HepG2 (cell line): ENCODE measurements around the gene EXTL1. TPM values are rescaled to one million over a fixed set of nuclear protein-coding genes. Genes with fewer than 3 reads are reported as not detected.
A peak's percentile ranks its signal among the peaks of the same experiment; 100 is the strongest.

ENCODE experiments used
- ARNTL ChIP-seq: sonication (generic); formaldehyde crosslinking; IDR thresholded peaks from 2 replicates; pipeline ENCODE4 v1.4.0; 2020; ENCODE audit warnings: mild to moderate bottlenecking, missing genetic modification reagents
- DPF2 ChIP-seq: sonication (generic); formaldehyde crosslinking; IDR thresholded peaks from 2 replicates; pipeline ENCODE4 v1.4.0; 2020; ENCODE audit warnings: mild to moderate bottlenecking, low read depth, missing genetic modification reagents, borderline replicate concordance
- DRAP1 ChIP-seq: IDR thresholded peaks from 2 replicates; pipeline ENCODE4 v1.6.1; 2016; ENCODE audit warnings: missing genetic modification reagents, missing compliant biosample characterization
- KDM5A ChIP-seq: fragments of 200-600 bp; sonication (generic); IDR thresholded peaks from 2 replicates; pipeline ENCODE4 v1.7.0; 2018; ENCODE audit warnings: antibody characterized with exemption, mild to moderate bottlenecking, low read length, borderline replicate concordance
- KIAA2018 ChIP-seq: sonication (generic); formaldehyde crosslinking; IDR thresholded peaks from 2 replicates; pipeline ENCODE4 v1.5.0; 2020; ENCODE audit warnings: mild to moderate bottlenecking, missing genetic modification reagents, borderline replicate concordance
- MEIS1 ChIP-seq: sonication (generic); formaldehyde crosslinking; IDR thresholded peaks from 2 replicates; pipeline ENCODE4 v1.9.0; 2021; ENCODE audit warnings: mild to moderate bottlenecking, missing genetic modification reagents, moderate library complexity, borderline replicate concordance
- NONO ChIP-seq, 2 experiments: fragments of 450-650 bp in 1 of 2; sonication (generic) in 1 of 2; formaldehyde crosslinking in 1 of 2; IDR thresholded peaks in 1 of 2; conservative IDR thresholded peaks in 1 of 2; 2 replicates each; pipeline versions ENCODE4 v1.6.1 to v1.8.0; 2017 to 2022; ENCODE audit warnings: mild to moderate bottlenecking in 1 of 2, missing genetic modification reagents in 1 of 2, moderate library complexity in 1 of 2
- NR2F2 ChIP-seq: IDR thresholded peaks from 2 replicates; pipeline ENCODE4 v1.6.1; 2012; ENCODE audit warnings: low read depth, inconsistent platforms, borderline replicate concordance
- PREB ChIP-seq: sonication (generic); formaldehyde crosslinking; IDR thresholded peaks from 2 replicates; pipeline ENCODE4 v1.4.0; 2020; ENCODE audit warnings: missing genetic modification reagents
- RELA ChIP-seq: sonication (generic); formaldehyde crosslinking; IDR thresholded peaks from 2 replicates; pipeline ENCODE4 v1.4.0; 2020; ENCODE audit warnings: missing genetic modification reagents
- RNF2 ChIP-seq: fragments of 450-650 bp; conservative IDR thresholded peaks from 2 replicates; pipeline ENCODE4 v1.6.1; 2016; ENCODE audit warnings: low read depth
- SALL2 ChIP-seq: sonication (generic); formaldehyde crosslinking; IDR thresholded peaks from 2 replicates; pipeline ENCODE4 v1.8.1; 2023; ENCODE audit warnings: mild to moderate bottlenecking, missing genetic modification reagents, inconsistent platforms
- U2AF1 ChIP-seq: fragments of 200-400 bp; formaldehyde crosslinking; optimal IDR thresholded peaks from 2 replicates; pipeline ENCODE3; 2017; ENCODE audit warnings: mild to moderate bottlenecking, low read depth, low read length
- ZNF274 ChIP-seq: sonication (generic); formaldehyde crosslinking; IDR thresholded peaks from 2 replicates; pipeline ENCODE4 v1.5.1; 2020; ENCODE audit warnings: mild to moderate bottlenecking, missing genetic modification reagents
- ZNF335 ChIP-seq: sonication (generic); formaldehyde crosslinking; IDR thresholded peaks from 2 replicates; pipeline ENCODE4 v1.4.0; 2020; ENCODE audit warnings: missing genetic modification reagents
- ZNF660 ChIP-seq: sonication (generic); formaldehyde crosslinking; IDR thresholded peaks from 2 replicates; pipeline ENCODE4 v1.5.1; 2020; ENCODE audit warnings: mild to moderate bottlenecking, low read depth, missing genetic modification reagents, borderline replicate concordance
- polyA plus RNA-seq, 8 experiments: library from polyadenylated mRNA; depleted of rRNA in 3 of 8; stranded (reverse) in 7 of 8; unstranded in 1 of 8; fragments of >200 nt; fragmentation: Illumina TruSeq in 4 of 8; extraction: Trizol in 4 of 8; gene quantifications; 2 replicates each; pipeline versions ENCODE4 v1.2.1 to v1.2.3, GENCODE V29; 2011 to 2016; ENCODE audit warnings: low read depth in 4 of 8, missing spikeins in 1 of 8, mixed read lengths in 1 of 8; ENCODE audit not compliant: insufficient read depth in 1 of 8
- total RNA-seq, 5 experiments: library from RNA; depleted of rRNA; stranded (reverse); fragments of >200 nt; fragmentation: Illumina TruSeq; extraction: Trizol; gene quantifications; 2 replicates each; pipeline ENCODE4 v1.2.3, GENCODE V29; 2016; ENCODE audit warnings: low read depth in 1 of 5
- TF ChIP-seq, protein P1 (sequence below): IDR thresholded peaks from 2 replicates; pipeline ENCODE4 v1.6.1; 2016; ENCODE audit warnings: control low read depth

Gene EXTL1
- total and polyA plus RNA-seq, 2 of the 13 experiments (the other 11 are each of a cell fraction or from before 2014, with no cell fraction given): 0.35 to 1.0 TPM

- TF ChIP-seq ZNF660 (CRISPR knock-in tag): no peak
- 0 out of 2 replicates have a peak, but pooled peaks have one; percentile 27 for TF ChIP-seq MEIS1 (CRISPR knock-in tag)
- no peak for TF ChIP-seq U2AF1
- TF ChIP-seq DPF2 (CRISPR knock-in tag): peak; percentile 54; the same call in 1 of the 2 replicates
- 0 out of 2 replicates have a peak, but pooled peaks have one; percentile 46 for TF ChIP-seq SALL2 (CRISPR knock-in tag)
- peak; percentile 58; the same call in 1 of the 2 replicates for TF ChIP-seq NR2F2
- TF ChIP-seq ZNF335: no peak
- TF ChIP-seq DRAP1 (CRISPR knock-in tag): peak; percentile 39; the same call in 1 of the 2 replicates
- TF ChIP-seq NONO (IDR thresholded peaks at IDR 0.05): no peak
- TF ChIP-seq NONO (CRISPR knock-in tag; conservative IDR thresholded peaks at IDR 0.05): peak; percentile 72
- 0 out of 2 replicates have a peak, but pooled peaks have one; percentile 17 for TF ChIP-seq KIAA2018 (CRISPR knock-in tag)
- no peak for TF ChIP-seq PREB (CRISPR knock-in tag)
- TF ChIP-seq KDM5A: peak; percentile 13; the same call in 1 of the 2 replicates
- TF ChIP-seq ZNF274: no peak
- 0 out of 2 replicates have a peak, but pooled peaks have one; percentile 48 for TF ChIP-seq ARNTL (CRISPR knock-in tag)
- TF ChIP-seq RELA (CRISPR knock-in tag): no peak
- no peak for TF ChIP-seq RNF2
- TF ChIP-seq, protein P1, sequence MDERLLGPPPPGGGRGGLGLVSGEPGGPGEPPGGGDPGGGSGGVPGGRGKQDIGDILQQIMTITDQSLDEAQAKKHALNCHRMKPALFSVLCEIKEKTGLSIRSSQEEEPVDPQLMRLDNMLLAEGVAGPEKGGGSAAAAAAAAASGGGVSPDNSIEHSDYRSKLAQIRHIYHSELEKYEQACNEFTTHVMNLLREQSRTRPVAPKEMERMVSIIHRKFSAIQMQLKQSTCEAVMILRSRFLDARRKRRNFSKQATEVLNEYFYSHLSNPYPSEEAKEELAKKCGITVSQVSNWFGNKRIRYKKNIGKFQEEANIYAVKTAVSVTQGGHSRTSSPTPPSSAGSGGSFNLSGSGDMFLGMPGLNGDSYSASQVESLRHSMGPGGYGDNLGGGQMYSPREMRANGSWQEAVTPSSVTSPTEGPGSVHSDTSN: no peak
These were observed 24.4 kb upstream of the EXTL1 start (continued) for GRCh38 chr1:25996966-25997827.
